Measurements from ENCODE around the gene CYP2B6.

DNA sequence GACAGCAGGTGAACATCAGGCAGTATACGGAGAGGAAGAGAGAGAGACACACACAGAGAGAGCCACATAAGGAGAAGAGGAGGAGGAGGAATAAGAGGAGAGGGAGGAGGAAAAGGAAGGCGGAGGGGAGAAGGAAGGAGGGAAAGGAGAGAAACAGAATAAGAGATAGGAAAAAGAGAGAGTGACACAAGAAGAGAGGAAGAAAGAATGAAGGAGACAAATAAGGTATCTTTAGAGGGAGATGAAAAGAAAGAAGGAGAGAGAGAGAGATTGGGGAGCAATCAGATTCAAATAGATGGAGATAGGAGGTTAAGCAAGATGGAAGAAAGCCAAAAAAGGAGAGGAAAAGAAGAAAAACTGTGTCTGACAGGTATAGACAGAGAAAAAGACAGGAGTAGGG lies 44.0 kb upstream of the CYP2B6 start:
- TF ChIP-seq, protein P1, sequence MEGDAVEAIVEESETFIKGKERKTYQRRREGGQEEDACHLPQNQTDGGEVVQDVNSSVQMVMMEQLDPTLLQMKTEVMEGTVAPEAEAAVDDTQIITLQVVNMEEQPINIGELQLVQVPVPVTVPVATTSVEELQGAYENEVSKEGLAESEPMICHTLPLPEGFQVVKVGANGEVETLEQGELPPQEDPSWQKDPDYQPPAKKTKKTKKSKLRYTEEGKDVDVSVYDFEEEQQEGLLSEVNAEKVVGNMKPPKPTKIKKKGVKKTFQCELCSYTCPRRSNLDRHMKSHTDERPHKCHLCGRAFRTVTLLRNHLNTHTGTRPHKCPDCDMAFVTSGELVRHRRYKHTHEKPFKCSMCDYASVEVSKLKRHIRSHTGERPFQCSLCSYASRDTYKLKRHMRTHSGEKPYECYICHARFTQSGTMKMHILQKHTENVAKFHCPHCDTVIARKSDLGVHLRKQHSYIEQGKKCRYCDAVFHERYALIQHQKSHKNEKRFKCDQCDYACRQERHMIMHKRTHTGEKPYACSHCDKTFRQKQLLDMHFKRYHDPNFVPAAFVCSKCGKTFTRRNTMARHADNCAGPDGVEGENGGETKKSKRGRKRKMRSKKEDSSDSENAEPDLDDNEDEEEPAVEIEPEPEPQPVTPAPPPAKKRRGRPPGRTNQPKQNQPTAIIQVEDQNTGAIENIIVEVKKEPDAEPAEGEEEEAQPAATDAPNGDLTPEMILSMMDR (IDR thresholded peaks at IDR 0.05), result no peak
- no peak for TF ChIP-seq POLR2A (IDR thresholded peaks at IDR 0.05)

All from body of pancreas (tissue), 4 donors.